ENCODE results near the gene LDB2. TPM values are rescaled to one million over a fixed set of nuclear protein-coding genes. Genes with fewer than 3 reads are reported as not detected.
"Not testable (repeated sequence)": the region's sequence is repeated elsewhere in the genome, so short reads cannot be mapped to it uniquely, and the experiment has no call there.

The LDB2 gene
- polyA plus RNA-seq (ENCODE audit: insufficient read length in 12 of 12) = 10 to 100 TPM in 11 of 12 donors, not detected in 1; 33.0 to 86.4 (median 49.0) TPM
- long read RNA-seq, donor 1 = 0 reads
- long read RNA-seq, donor 2, partial matches to known transcripts = 5 of 13 reads
- long read RNA-seq, donor 2, other reads (novel, unspliced or antisense) = 0 of 13 reads
- long read RNA-seq, donor 3, partial matches to known transcripts = 0 of 2 reads
- long read RNA-seq, donor 3, other reads (novel, unspliced or antisense) = 0 of 2 reads
- long read RNA-seq, donor 4, partial matches to known transcripts = 0 of 2 reads
- long read RNA-seq, donor 4, other reads (novel, unspliced or antisense) = 0 of 2 reads
- long read RNA-seq, donor 5, transcript LDB2-201 (8 exons, 2,548 nt) = major isoform, 6 of 10 reads
- long read RNA-seq, donor 5, partial matches to known transcripts = 0 of 10 reads
- long read RNA-seq, donor 5, other reads (novel, unspliced or antisense) = 0 of 10 reads
- long read RNA-seq, donor 6, partial matches to known transcripts = 0 of 2 reads
- long read RNA-seq, donor 6, other reads (novel, unspliced or antisense) = 0 of 2 reads
- long read RNA-seq, donor 7 = 0 reads
- long read RNA-seq, donor 8, partial matches to known transcripts = 0 of 2 reads
- long read RNA-seq, donor 8, other reads (novel, unspliced or antisense) = 0 of 2 reads
- long read RNA-seq, donor 9, partial matches to known transcripts = 0 of 4 reads
- long read RNA-seq, donor 9, other reads (novel, unspliced or antisense) = 0 of 4 reads
- long read RNA-seq, donor 10, partial matches to known transcripts = 0 of 4 reads
- long read RNA-seq, donor 10, other reads (novel, unspliced or antisense) = 0 of 4 reads
- long read RNA-seq, donor 11, partial matches to known transcripts = 0 of 8 reads
- long read RNA-seq, donor 11, other reads (novel, unspliced or antisense) = 0 of 8 reads

- peak; percentile 89 for DNase-seq
These were observed at the start of gene LDB2 for GRCh38 chr4:16897991-16898827. TSS of gene LDB2 (minus strand) at chr4:16898645.

- no peak for DNase-seq
These were observed 44.0 kb upstream of the LDB2 start for GRCh38 chr4:16942491-16942890.

GRCh38 chr4:16939178-16939577 is 40.7 kb upstream of the LDB2 start:
- DNase-seq = no peak

- DNase-seq = no peak
These were observed 40.1 kb upstream of the LDB2 start for GRCh38 chr4:16938512-16939040.

- DNase-seq = no peak
These were observed 33.2 kb upstream of the LDB2 start for GRCh38 chr4:16931339-16932305.

GRCh38 chr4:16926214-16926613 is 27.8 kb upstream of the LDB2 start:
- no peak for DNase-seq

GRCh38 chr4:16918716-16919115 is 20.3 kb upstream of the LDB2 start:
- DNase-seq = not testable (repeated sequence)

GRCh38 chr4:16916719-16917337 is 18.4 kb upstream of the LDB2 start:
- no peak for DNase-seq

- no peak for DNase-seq
These were observed 17.6 kb upstream of the LDB2 start for GRCh38 chr4:16916031-16916430.

GRCh38 chr4:16914208-16914607 is 15.8 kb upstream of the LDB2 start:
- DNase-seq = no peak

GRCh38 chr4:16912896-16913295 is 14.5 kb upstream of the LDB2 start:
- no peak for DNase-seq

- no peak for DNase-seq
These were observed 10.8 kb upstream of the LDB2 start for GRCh38 chr4:16909281-16909680.

- DNase-seq = no peak
These were observed 10.1 kb upstream of the LDB2 start for GRCh38 chr4:16908377-16909021.

GRCh38 chr4:16900325-16900724 is 1.9 kb upstream of the LDB2 start:
- DNase-seq = no peak

- DNase-seq = peak; percentile 82
These were observed 1.3 kb downstream of the LDB2 start for GRCh38 chr4:16896881-16897750.

- DNase-seq = no peak
These were observed 4.0 kb downstream of the LDB2 start for GRCh38 chr4:16894406-16894805.

GRCh38 chr4:16893141-16893651 is 5.2 kb downstream of the LDB2 start:
- DNase-seq = no peak

GRCh38 chr4:16890651-16891050 is 7.8 kb downstream of the LDB2 start:
- no peak for DNase-seq
